Upper lobe of left lung (tissue), 4 donors: ENCODE data around the gene NOS1AP.

ENCODE experiments used
- EP300 ChIP-seq, 4 donors: sonication (generic); formaldehyde crosslinking; IDR thresholded peaks; one replicate each; pipeline ENCODE4 v1.5.1; 2017; ENCODE audit warnings: antibody characterized with exemption in 4 of 4, control low read depth in 2 of 4
- POLR2A ChIP-seq, 4 donors: fragments of 450-650 bp; IDR thresholded peaks; one replicate each; pipeline ENCODE4 v1.5.1; 2016 to 2017; ENCODE audit warnings: antibody characterized with exemption in 4 of 4, mild to moderate bottlenecking in 2 of 4
- POLR2AphosphoS5 ChIP-seq, 2 donors: sonication (generic); formaldehyde crosslinking; IDR thresholded peaks; one replicate each; pipeline ENCODE4 v1.5.1; 2017; ENCODE audit warnings: antibody characterized with exemption in 2 of 2
- TF ChIP-seq, protein P1 (sequence below), 6 experiments: fragments of 450-650 bp in 4 of 6; fragments of 200-600 bp in 2 of 6; sonication (generic) in 2 of 6; IDR thresholded peaks; one replicate each; pipeline ENCODE4 v1.5.1; 2016 to 2019; ENCODE audit warnings: antibody characterized with exemption in 6 of 6

DNA sequence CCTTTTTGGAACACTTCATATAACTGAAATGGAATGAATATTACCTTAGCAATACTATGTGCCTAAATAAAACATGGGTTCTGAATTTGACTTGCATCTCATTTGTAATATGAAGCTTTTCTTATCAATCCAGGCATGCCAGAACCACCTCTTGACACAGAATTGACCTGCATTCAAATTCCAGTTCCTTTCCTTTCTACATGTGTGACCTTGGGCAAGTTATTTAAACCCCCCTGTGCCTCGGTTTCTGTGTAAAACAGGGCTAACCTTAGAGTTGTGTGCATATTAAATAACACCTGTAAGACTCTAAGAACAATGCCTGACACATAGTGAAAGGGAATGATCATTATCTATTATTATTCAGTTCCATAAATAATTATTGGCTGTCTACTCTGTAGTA, 2.0 kb upstream of the NOS1AP start:
- TF ChIP-seq EP300 (IDR thresholded peaks at IDR 0.05) (no peak), POLR2A (IDR thresholded peaks at IDR 0.05) (no peak), POLR2AphosphoS5 (IDR thresholded peaks at IDR 0.05) (no peak)
- TF ChIP-seq, protein P1, sequence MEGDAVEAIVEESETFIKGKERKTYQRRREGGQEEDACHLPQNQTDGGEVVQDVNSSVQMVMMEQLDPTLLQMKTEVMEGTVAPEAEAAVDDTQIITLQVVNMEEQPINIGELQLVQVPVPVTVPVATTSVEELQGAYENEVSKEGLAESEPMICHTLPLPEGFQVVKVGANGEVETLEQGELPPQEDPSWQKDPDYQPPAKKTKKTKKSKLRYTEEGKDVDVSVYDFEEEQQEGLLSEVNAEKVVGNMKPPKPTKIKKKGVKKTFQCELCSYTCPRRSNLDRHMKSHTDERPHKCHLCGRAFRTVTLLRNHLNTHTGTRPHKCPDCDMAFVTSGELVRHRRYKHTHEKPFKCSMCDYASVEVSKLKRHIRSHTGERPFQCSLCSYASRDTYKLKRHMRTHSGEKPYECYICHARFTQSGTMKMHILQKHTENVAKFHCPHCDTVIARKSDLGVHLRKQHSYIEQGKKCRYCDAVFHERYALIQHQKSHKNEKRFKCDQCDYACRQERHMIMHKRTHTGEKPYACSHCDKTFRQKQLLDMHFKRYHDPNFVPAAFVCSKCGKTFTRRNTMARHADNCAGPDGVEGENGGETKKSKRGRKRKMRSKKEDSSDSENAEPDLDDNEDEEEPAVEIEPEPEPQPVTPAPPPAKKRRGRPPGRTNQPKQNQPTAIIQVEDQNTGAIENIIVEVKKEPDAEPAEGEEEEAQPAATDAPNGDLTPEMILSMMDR (IDR thresholded peaks at IDR 0.05) = no peak
